ENCODE data around the gene PADI3.

Gene PADI3

GRCh38 chr1:17274186-17275170 lies 25.6 kb downstream of the PADI3 start:
- DNase-seq = peak; percentile 58

GRCh38 chr1:17276568-17276967 lies 27.7 kb downstream of the PADI3 start:
- no peak for DNase-seq

GRCh38 chr1:17277511-17278159 lies 28.7 kb downstream of the PADI3 start:
- no peak for DNase-seq

DNA sequence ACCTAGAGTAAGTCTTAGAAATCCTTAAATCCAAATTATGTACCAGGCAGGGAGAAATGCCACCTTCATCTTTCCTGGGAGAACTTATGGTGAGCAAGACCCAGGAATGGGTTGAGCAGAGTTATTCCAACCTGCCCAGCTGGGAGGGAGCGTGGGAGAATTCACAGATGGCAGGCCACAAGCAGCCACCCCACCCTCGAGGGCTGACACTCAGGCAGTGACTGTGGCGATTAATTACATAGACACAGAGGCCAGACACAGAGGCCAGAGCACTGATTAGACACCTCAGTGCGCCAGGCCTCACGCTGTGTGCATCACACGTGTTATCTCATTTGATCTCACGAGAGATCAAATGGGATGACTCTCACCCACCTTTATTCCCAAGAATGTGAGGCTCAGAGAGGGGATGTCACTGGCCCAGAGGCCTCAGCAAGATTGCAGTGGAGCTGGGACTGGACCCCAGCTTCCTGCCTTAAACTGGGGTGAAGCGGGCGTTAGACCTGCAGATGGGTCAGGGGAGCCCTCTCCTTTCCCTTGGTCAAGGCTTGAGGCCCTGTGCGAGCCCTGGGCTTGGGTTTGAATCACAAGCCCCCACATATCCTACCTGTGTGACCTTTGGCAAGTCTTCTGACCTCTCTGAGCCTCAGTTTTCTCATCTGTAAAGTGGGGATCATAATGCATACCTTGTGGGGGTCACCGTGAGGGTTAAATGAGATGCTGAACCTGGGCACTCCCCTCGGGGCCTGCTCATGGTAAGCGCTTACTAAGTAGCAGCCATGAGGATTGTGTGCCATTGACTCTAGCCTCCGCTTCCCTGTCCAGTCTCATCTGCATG lies 30.3 kb downstream of the PADI3 start:
- no peak for DNase-seq

DNA sequence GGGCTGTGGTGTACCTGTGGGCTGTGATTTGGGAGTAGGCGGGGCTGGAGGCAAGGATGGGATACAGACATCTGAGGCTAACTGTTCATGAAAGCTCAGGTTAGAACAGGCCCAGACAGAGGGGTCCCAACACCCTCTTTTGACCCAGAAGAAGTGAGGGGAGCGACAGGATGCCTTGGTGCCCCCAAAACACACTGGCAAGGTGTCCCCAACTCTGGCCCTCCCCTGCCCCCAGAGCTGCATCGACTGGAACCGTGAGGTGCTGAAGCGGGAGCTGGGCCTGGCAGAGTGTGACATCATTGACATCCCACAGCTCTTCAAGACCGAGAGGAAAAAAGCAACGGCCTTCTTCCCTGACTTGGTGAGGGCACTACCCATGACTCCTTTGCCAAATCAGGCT lies 31.5 kb downstream of the PADI3 start:
- no peak for DNase-seq

GRCh38 chr1:17280894-17281293 lies 32.0 kb downstream of the PADI3 start:
- no peak for DNase-seq

DNA sequence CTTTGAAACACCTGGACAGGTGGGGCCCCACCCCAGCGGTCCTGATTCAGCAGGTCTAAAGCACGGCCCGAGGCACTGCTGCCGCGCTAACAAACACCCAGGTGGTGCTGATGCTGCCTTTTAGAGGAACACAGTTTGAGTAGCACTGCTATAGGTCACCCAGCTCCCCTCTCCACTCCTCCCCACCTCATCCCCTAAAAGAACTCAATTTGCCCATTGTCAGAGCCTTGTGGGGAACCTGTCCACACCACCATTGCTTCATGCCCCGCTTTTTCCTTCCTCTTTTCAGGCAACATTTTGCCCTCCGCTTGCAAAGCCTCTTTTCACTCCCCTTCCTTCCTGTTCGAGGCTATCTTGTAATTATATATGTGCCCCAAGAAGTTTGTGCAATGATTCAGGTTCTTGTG lies 32.9 kb downstream of the PADI3 start:
- DNase-seq = no peak

DNA sequence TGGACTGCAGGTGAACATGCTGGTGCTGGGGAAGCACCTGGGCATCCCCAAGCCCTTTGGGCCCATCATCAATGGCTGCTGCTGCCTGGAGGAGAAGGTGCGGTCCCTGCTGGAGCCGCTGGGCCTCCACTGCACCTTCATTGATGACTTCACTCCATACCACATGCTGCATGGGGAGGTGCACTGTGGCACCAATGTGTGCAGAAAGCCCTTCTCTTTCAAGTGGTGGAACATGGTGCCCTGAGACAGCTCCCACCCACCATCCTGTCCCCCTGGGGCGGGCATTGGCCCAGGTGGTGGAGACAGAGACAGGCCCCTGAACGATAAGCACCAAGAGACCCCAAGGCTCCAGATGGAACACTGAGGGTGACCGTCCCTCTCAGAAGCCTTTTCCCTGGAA lies 33.9 kb downstream of the PADI3 start:
- DNase-seq = no peak

- no peak for DNase-seq
Measured at GRCh38 chr1:17286646-17287045, 37.7 kb downstream of the PADI3 start.

DNA sequence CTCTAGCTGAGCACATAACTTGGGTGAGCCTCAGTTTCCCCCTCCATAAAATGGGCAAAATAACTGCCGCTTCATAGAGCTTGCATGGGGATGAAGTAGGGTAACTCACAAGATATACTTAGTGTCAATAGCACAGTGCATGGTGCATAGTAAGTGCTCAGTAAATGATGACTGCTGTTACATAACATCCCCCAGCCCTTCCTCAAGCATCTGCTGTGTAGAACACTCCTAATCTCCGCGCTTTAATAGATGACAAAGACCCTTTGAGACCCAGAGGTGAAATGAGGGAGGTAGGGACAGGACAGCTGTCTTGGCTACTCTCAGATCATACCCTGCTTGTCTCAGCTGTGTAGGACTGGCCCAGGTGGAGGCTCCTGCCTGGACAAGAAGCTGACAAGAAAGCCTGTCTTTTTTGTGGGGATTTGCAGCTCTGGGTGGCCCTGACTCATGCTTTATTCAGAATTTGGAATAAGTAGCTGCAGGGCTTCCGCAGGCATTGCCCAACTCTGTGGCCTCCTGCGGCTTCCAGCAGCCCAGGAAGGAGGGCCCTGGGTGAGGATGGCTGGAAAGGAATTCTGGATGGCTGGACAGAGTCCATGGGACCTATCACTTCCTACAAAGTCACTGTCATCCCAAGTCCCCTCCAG lies 38.4 kb downstream of the PADI3 start:
- no peak for DNase-seq

- no peak for DNase-seq
Measured at GRCh38 chr1:17289721-17290120, 40.8 kb downstream of the PADI3 start.

DNA sequence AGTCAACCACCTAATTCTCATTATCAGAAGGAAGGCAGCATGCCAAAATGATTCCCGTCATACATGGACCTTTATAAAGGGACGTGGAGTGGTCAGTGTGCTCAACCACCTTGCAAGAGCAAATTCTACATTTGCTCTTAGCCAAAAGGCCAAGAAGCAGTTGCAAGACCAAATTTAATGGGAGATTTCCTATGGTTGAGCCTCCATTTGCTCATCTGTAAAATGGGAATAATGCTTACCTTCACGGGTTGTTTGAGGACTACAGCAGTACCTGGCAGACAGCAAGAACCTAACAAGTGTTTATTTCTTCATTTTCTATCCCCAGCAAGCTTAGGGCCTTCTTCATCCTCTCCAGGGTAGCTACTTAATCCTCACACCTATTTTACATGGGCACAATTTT lies 41.7 kb downstream of the PADI3 start:
- DNase-seq = no peak

GRCh38 chr1:17292299-17293160 lies 43.6 kb downstream of the PADI3 start:
- no peak for DNase-seq

- DNase-seq = no peak
Measured at GRCh38 chr1:17293681-17294425, 45.0 kb downstream of the PADI3 start.

DNA sequence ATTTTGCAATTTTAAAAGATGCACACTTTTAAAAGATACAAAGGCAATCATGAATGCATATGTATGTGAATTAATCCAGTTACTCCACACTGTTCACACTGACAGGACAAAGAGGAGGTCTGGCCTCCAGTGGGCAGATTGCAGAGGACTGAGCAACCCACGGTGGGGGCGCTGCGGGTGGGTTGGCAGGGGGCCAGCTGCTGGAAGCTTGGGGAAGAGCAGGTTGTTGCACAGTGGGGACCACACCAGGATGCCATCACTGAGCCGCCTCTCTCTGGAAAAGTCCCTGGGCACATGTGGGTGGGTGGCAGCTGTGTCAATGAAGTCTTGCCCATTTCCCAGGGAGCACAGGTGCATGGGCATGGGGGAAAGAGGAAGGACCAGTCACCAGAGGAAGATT lies 46.4 kb downstream of the PADI3 start:
- no peak for DNase-seq

DNA sequence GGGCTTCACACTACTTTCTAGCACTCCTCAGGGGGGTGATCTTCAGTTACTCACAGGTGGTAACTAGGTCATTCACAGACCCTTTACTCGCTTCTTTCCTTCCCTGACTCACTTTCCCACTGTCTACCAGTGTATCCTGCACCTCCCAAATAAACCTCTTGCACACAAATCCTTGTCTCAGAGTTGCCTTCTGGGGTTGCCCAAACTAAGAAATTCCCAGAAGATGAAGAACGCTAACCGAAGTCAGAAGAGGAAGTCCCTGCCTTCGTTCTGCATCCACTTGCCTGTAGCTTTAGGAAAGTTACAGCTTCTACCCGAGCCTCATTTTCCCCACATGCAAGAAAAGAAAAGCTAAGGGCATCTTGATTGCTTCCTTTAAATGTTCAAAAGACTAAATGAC lies 47.2 kb downstream of the PADI3 start:
- DNase-seq = no peak

- DNase-seq = no peak
Measured at GRCh38 chr1:17297991-17298390, 49.1 kb downstream of the PADI3 start.

- no peak for DNase-seq
Measured at GRCh38 chr1:17301767-17302166, 52.9 kb downstream of the PADI3 start.

DNA sequence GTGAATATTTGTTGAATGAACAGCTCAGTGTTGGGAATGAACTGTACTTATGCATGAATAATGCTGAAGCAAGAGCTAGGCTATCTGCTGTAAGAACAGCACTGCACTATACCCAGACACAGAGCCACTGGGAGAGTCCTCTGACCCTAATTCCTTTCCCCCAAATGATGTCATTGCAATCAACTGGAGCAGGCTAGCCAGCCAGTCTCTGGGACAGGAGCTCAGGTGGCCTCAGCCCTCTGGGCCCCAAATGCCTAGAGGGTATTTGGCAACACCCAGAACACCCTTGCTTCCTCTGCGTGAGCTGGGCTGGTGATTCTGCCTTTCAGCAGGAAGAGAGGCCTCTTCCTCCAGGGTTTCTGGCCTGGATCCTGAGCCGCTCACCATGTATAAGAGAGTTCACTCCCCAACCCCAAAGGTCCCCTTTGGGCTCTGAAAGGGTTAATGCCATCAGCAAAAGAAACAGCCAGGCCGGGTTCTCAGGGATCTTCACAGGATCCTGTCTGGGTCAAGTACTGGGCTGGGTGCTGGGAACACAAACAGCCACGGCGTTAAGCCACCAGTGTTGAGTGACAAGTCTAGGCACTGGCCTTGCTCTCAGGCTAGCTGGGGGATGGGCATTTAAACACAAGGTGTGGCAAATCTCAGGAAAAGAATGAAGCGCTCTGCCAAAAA lies 55.4 kb downstream of the PADI3 start:
- peak; percentile 19 for DNase-seq

- DNase-seq = no peak
Measured at GRCh38 chr1:17304826-17305175, 55.9 kb downstream of the PADI3 start.

Data from NCI-H510A treated with DMSO at 0.1 percent for 48 hours (cell line).